ENCODE results near the gene NDUFAF4. TPM values are rescaled to one million over a fixed set of nuclear protein-coding genes. Genes with fewer than 3 reads are reported as not detected.

Gene NDUFAF4
- total RNA-seq, 1 experiment from 2014 or later, result 50.9 TPM

DNA sequence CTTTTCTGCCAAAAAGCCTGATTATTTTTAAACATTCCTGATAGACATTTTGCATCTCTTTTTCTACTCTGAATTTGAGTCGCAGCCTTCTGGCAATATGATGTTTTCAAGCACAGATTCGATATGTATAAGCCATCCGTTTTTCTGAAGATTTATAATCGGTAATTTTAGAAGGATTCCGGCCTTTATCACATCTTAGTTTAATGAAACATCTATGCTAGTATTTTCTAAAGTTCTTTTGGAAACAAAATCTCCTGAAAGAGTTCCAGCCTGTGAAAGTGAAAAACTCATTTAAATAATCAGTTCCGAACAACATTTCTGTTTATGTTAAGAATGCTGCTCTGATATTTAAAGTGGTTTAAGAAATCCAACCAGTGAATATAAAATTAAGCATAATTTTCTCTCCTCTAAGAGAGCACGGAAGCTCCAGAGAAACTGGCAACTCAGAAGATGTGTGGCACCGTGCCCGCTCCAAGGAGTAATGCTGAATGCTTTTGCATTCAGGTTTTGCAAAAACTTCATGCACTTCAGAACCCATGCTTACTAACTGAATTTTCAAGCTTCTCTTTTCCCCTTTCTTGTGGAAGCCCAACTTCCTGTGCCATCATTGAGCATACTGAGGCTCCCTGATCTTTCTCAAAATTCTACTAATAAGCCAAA lies 20.7 kb downstream of the NDUFAF4 start:
- TF ChIP-seq, protein P1, sequence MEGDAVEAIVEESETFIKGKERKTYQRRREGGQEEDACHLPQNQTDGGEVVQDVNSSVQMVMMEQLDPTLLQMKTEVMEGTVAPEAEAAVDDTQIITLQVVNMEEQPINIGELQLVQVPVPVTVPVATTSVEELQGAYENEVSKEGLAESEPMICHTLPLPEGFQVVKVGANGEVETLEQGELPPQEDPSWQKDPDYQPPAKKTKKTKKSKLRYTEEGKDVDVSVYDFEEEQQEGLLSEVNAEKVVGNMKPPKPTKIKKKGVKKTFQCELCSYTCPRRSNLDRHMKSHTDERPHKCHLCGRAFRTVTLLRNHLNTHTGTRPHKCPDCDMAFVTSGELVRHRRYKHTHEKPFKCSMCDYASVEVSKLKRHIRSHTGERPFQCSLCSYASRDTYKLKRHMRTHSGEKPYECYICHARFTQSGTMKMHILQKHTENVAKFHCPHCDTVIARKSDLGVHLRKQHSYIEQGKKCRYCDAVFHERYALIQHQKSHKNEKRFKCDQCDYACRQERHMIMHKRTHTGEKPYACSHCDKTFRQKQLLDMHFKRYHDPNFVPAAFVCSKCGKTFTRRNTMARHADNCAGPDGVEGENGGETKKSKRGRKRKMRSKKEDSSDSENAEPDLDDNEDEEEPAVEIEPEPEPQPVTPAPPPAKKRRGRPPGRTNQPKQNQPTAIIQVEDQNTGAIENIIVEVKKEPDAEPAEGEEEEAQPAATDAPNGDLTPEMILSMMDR (IDR thresholded peaks at IDR 0.05; ENCODE audit: unreplicated experiment), result no peak
- no peaks in the 10 kb centered on the region for H3K9me3 Mint-ChIP-seq (ENCODE audit: low read depth, unreplicated experiment)
- no peaks in the 10 kb centered on the region for H3K4me1 Mint-ChIP-seq (ENCODE audit: low read depth, unreplicated experiment)
- CTCF ChIA-PET, result no interaction called here
- no peak for DNase-seq
- no peaks in the 10 kb centered on the region for H3K27me3 Mint-ChIP-seq (ENCODE audit: unreplicated experiment)
- no TSS peak for BruUV-seq (replicated peaks)
- H3K4me3 Mint-ChIP-seq (ENCODE audit: low read depth, unreplicated experiment), result no peak overlapping the region
- H3K27ac Mint-ChIP-seq (ENCODE audit: unreplicated experiment), result no peak overlapping the region
- intact Hi-C loops (cut with micrococcal nuclease; ENCODE audit: unreplicated experiment), result no loop called here
- H3K36me3 Mint-ChIP-seq (ENCODE audit: insufficient read depth, unreplicated experiment), result no peaks in the 10 kb centered on the region

DNA sequence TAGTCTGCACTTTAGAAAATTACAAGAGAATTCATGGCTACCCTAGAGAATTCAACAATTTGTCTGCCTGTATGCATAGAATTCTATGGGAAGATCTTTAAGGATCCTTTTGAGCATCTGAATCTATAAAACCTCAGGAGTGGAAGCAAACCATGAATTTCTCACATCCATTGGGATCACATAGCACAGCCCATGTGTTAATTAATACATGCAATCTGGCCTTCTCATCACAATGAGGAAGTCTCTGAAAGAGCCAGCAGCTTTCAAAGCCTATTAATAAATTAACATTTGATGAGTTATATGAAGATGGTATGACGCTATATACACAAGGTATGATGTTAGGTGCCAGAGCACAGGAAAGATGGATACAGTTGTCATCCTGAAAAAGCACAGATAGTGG lies 24.7 kb downstream of the NDUFAF4 start:
- BruUV-seq (replicated peaks), result no TSS peak
- no peaks in the 10 kb centered on the region for H3K27me3 Mint-ChIP-seq (ENCODE audit: unreplicated experiment)
- intact Hi-C loops (cut with micrococcal nuclease; ENCODE audit: unreplicated experiment), result no loop called here

DNA sequence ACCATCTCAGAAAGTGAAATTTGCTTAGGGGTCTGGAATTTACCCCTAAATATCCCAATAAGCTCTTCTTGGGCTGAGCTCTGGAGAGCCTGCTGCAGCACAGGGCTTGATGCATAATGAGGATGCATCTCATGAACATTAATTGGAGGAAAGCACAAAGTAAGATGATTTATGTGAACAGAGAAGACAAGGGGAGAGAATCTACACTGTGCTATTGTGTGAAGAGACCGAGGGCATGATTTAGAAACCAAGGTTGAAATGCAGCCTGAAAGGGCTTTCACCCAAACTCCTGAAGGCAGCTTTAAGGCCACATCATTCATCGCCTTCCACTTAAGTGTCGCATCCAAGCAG lies 32.7 kb downstream of the NDUFAF4 start:
- Mint-ChIP-seq H3K27me3 (ENCODE audit: unreplicated experiment) (no peaks in the 10 kb centered on the region), H3K4me1 (ENCODE audit: low read depth, unreplicated experiment) (no peaks in the 10 kb centered on the region), H3K4me3 (ENCODE audit: low read depth, unreplicated experiment) (no peak overlapping the region), H3K36me3 (ENCODE audit: insufficient read depth, unreplicated experiment) (no peaks in the 10 kb centered on the region), H3K27ac (ENCODE audit: unreplicated experiment) (no peak overlapping the region), H3K9me3 (ENCODE audit: low read depth, unreplicated experiment) (no peaks in the 10 kb centered on the region)
- DNase-seq, result no peak
- CTCF ChIA-PET, result no interaction called here
- BruUV-seq (replicated peaks), result no TSS peak
- intact Hi-C loops (cut with micrococcal nuclease; ENCODE audit: unreplicated experiment), result no loop called here
- TF ChIP-seq, protein P1 (IDR thresholded peaks at IDR 0.05; ENCODE audit: unreplicated experiment), result no peak

More for the DNA sequence above, 24.7 kb downstream of the NDUFAF4 start:
- CTCF ChIA-PET, result interaction anchor here (0.6 kb wide), 1 partner anchor 24 kb away, joined by 5 read pairs; no protein-coding TSS in a partner anchor
- no peak overlapping the region for H3K4me3 Mint-ChIP-seq (ENCODE audit: low read depth, unreplicated experiment)
- H3K27ac Mint-ChIP-seq (ENCODE audit: unreplicated experiment), result no peak overlapping the region
- no peaks in the 10 kb centered on the region for H3K4me1 Mint-ChIP-seq (ENCODE audit: low read depth, unreplicated experiment)
- no peaks in the 10 kb centered on the region for H3K36me3 Mint-ChIP-seq (ENCODE audit: insufficient read depth, unreplicated experiment)
- no peak for DNase-seq
- H3K9me3 Mint-ChIP-seq (ENCODE audit: low read depth, unreplicated experiment), result no peaks in the 10 kb centered on the region
- TF ChIP-seq, protein P1 (IDR thresholded peaks at IDR 0.05; ENCODE audit: unreplicated experiment), result no peak

DNA sequence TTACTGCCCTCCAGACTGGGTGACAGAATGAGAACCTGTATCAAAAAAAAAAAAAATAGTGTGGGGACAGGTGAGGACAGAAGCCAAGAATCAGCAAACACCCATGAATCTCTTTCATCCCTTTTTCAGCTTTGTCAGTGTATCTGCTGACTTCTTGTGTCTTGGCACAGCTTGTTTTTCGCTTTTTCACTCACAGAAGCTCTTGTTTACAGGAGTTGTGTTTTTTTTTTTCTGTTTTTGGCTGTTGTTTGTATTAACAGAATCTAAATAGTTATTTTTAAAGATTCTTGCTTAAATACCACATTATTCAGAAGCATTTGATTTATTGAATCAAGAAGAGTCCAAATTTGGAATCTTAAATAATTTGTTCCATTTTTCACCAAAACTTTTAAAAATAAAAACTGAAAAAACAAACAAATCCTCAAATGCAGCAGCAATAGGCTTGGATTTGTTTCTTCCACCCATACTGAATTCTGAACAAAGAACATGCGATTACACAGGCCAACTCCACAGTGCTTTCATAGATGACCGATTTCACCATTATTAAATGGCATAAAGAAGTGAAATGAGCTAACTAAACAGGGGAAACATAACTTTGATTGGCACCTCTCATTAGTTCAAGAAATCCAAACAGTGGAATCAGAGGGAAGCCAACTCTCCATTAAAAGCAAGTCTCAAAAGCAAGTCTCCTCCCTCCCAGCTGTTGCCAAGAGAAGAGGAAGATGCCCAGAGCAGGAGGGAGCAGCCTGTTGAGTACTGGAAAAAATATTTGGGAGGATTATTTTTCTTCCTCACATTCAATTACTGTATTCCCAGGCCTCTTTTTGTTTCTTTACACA lies 33.3 kb downstream of the NDUFAF4 start:
- intact Hi-C loops (cut with micrococcal nuclease; ENCODE audit: unreplicated experiment), result no loop called here
- CTCF ChIA-PET, result no interaction called here
- no peaks in the 10 kb centered on the region for H3K4me1 Mint-ChIP-seq (ENCODE audit: low read depth, unreplicated experiment)
- no peak overlapping the region for H3K27ac Mint-ChIP-seq (ENCODE audit: unreplicated experiment)
- H3K27me3 Mint-ChIP-seq (ENCODE audit: unreplicated experiment), result peaks cover 4% of the 10 kb centered on the region
- TF ChIP-seq, protein P1 (IDR thresholded peaks at IDR 0.05; ENCODE audit: unreplicated experiment), result no peak
- H3K4me3 Mint-ChIP-seq (ENCODE audit: low read depth, unreplicated experiment), result no peak overlapping the region
- no peak for DNase-seq
- no peaks in the 10 kb centered on the region for H3K9me3 Mint-ChIP-seq (ENCODE audit: low read depth, unreplicated experiment)
- no peaks in the 10 kb centered on the region for H3K36me3 Mint-ChIP-seq (ENCODE audit: insufficient read depth, unreplicated experiment)
- BruUV-seq (replicated peaks), result no TSS peak

Measured in Calu3 (cell line).